Spleen (tissue), 7 donors: Measurements from ENCODE around the gene ARL17B.

Experiments used
- POLR2A ChIP-seq, 3 donors: fragments of 450-650 bp; IDR thresholded peaks; one replicate each; pipeline ENCODE4 v1.5.1; 2017; ENCODE audit warnings: antibody characterized with exemption in 3 of 3, mild to moderate bottlenecking in 1 of 3
- POLR2AphosphoS5 ChIP-seq, 3 donors: sonication (generic); formaldehyde crosslinking; IDR thresholded peaks; one replicate each; pipeline ENCODE4 v1.5.1; 2017; ENCODE audit warnings: antibody characterized with exemption in 3 of 3
- TF ChIP-seq, protein P1 (sequence below), 11 experiments: fragments of 200-600 bp in 7 of 11; fragments of 450-650 bp in 4 of 11; sonication (generic) in 4 of 11; IDR thresholded peaks in 8 of 11; conservative IDR thresholded peaks in 3 of 11; 1 replicate in 7 of 11; 2 replicates in 4 of 11; pipeline versions ENCODE4 v1.4.0 to v1.8.0; 2016 to 2021; ENCODE audit warnings: antibody characterized with exemption in 11 of 11, inconsistent platforms in 4 of 11, mild to moderate bottlenecking in 1 of 11
- donor health status: DM: no; HTN: no; CAD: no; lungs with moderate emphysema.
- donor health status: DM: no; HTN: no; CAD: no.
- donor health status: DM: no; HTN: no; CAD: no.

DNA sequence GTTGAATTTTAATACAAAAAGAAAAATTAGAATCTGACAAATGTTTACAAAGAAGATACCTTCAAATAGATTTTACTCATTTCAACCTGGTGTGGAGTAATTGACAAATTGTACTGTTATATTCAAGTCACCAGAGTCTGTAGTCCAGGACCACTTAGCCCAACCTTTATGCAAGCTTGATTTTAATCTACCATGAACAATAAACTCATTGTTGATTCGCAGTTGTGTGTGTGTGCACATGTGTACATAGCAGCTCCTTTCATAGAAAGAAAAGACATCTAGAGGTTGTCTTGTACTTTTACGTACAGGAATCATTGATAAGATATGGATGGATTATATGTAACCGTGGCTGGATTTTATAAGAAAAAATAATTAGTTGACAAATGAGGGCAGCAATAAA lies 87.3 kb downstream of the ARL17B start:
- TF ChIP-seq, protein P1, sequence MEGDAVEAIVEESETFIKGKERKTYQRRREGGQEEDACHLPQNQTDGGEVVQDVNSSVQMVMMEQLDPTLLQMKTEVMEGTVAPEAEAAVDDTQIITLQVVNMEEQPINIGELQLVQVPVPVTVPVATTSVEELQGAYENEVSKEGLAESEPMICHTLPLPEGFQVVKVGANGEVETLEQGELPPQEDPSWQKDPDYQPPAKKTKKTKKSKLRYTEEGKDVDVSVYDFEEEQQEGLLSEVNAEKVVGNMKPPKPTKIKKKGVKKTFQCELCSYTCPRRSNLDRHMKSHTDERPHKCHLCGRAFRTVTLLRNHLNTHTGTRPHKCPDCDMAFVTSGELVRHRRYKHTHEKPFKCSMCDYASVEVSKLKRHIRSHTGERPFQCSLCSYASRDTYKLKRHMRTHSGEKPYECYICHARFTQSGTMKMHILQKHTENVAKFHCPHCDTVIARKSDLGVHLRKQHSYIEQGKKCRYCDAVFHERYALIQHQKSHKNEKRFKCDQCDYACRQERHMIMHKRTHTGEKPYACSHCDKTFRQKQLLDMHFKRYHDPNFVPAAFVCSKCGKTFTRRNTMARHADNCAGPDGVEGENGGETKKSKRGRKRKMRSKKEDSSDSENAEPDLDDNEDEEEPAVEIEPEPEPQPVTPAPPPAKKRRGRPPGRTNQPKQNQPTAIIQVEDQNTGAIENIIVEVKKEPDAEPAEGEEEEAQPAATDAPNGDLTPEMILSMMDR (IDR thresholded peaks at IDR 0.05 in 8 of 11, conservative IDR thresholded peaks at IDR 0.05 in 3 of 11), result no peak
- TF ChIP-seq POLR2A (IDR thresholded peaks at IDR 0.05), result no peak
- TF ChIP-seq POLR2AphosphoS5 (IDR thresholded peaks at IDR 0.05), result no peak
